ENCODE results near the gene MYH8.

MYH8 gene

DNA sequence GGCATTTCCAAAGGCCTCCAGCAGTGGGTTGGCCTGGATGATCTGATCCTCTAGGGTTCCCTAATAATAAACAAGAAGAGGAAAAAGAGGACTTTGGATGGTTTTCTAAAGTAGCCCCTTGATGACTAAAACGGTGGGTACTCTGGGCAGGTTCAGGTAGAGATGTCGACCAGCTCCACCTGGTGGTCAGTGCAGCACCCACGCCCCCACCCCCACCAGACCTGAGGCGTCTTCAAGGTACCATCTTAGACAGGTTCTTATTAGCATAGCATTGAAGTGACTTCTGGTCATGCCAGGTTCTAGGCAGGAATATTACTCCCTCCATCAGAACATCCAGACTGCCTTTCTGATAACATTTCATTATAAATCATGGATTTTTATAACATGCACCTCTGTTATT lies 64.0 kb downstream of the MYH8 start:
- peak; percentile 72 for TF ChIP-seq CTCF (conservative IDR thresholded peaks at IDR 0.05)

GRCh38 chr17:10354651-10355050 lies 67.1 kb downstream of the MYH8 start:
- TF ChIP-seq CTCF (conservative IDR thresholded peaks at IDR 0.05), result no peak
- no peak overlapping the region for H3K27ac ChIP-seq

More for the DNA sequence above, 64.0 kb downstream of the MYH8 start:
- no peak overlapping the region for H3K27ac ChIP-seq

GRCh38 chr17:10352893-10353292 lies 68.9 kb downstream of the MYH8 start:
- TF ChIP-seq CTCF (conservative IDR thresholded peaks at IDR 0.05), result no peak
- H3K27ac ChIP-seq, result no peak overlapping the region

DNA sequence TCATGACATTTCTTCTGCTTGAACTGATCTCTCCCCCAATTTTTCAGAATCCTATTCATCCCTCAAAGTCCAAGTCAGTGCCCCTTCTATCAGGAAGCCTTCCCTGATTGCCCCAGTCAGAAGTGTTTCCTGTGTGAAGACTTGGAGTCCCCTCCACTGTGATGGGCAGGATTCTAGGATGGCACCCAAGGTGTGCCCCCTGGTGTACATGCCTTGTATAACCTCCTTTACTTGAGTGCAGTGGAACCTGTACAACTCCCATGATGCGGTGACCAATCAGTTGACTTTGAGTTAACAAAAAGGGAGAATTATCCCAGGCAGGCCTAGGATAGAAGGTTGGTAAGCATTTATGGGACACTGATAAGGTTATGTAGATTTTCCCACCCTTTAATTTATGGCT lies 72.3 kb downstream of the MYH8 start:
- no peak for TF ChIP-seq CTCF (conservative IDR thresholded peaks at IDR 0.05)

DNA sequence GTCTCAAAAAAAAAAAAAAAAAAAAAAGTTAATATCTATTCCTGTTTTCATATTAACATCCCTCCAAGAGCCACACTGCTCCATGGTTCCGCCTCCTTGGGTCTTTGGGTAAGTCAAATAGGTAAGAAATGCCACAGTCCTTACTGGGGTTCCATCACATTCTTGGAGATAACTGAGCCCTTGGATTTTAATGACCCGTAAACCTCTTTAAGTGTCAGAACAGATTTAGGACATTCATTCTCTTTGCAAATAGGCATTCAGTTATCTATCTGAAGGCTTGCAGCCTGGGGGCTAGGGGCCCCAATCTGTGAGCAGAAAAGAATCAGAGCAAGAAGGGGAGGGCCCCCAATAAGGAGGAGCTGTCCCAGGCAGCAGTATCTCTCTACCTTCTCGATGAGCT lies 76.9 kb downstream of the MYH8 start:
- no peak overlapping the region for H3K27ac ChIP-seq
- TF ChIP-seq CTCF (conservative IDR thresholded peaks at IDR 0.05), result no peak

More for the DNA sequence above, 72.3 kb downstream of the MYH8 start:
- H3K27ac ChIP-seq, result no peak overlapping the region

Measured in VCaP (cell line).